HG03064 (cell line): ENCODE measurements around the gene TRIM22.

Source experiments
- ATAC-seq: cut with Tn5 transposase; IDR thresholded peaks from one replicate; pipeline ENCODE4 v1.9.1; 2021; ENCODE audit warnings: low read depth; ENCODE audit not compliant: unreplicated experiment

The TRIM22 gene

DNA sequence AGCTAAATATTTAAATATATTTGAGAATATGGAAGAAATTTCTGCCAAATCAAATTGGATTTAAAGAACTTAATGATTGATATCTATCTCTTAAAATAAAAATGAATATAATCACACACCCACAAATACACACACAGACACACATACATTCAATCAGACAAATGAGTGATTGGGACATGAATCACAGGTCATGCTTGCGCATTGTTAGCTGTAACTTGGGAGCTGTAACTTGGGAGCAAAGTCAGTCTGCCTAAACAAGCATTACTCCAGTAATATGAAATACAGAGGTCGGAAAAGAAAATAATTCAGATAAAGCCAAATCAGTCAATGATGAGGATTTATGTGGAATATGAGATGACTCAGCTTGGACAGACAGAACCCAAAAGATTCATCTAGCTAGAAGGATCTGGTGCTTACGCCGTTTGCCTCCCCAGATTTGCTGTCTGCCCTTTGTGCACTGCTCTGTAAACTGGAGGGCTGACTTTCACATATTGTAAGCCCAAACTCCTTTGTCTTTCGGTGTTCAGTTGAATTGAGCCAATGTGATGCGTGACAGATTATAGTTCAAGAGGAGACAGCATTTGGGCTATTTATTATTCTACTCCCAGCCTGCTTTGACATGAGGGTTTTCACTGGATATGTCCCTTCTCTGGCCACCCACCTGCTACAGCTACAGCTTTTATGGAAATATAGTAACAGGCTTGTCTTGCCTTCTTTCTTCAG is 48.2 kb downstream of the TRIM22 start:
- no peak for ATAC-seq

DNA sequence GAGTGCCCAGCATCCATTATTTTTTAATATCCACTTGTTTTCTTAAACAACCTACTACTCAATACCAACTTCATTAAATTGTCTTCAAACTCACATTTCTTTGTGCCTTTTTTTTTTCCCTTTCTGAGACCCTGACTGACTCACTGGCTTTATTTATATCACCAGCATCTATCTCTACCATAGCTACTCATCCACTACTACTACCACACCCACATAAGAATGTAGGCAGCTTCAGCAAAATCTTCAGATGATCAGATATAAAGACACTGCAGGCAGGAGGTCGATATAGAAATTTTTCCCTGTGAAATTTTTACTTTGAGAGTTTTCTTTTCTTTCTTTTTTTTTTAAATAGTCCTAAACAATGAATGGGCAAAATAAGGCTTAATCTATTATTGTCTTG is 48.8 kb downstream of the TRIM22 start:
- ATAC-seq: no peak

DNA sequence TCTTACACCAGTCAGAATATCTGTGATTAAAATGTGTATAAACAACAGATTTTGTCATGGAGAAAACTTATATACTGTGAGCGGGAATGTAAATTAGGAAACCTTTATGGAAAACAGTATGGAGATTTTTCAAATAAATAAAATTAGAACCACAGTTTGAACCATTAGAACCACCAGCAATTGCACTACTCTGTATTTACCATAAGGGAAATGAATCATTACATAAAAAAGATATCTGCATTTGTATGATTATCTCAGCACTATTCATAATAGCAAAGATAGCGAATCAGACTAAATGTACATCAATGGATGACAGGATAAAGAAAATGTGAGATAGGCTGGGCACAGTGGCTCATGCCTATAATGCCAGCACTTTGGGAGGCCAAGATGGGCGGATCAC is 57.0 kb downstream of the TRIM22 start:
- no peak for ATAC-seq

DNA sequence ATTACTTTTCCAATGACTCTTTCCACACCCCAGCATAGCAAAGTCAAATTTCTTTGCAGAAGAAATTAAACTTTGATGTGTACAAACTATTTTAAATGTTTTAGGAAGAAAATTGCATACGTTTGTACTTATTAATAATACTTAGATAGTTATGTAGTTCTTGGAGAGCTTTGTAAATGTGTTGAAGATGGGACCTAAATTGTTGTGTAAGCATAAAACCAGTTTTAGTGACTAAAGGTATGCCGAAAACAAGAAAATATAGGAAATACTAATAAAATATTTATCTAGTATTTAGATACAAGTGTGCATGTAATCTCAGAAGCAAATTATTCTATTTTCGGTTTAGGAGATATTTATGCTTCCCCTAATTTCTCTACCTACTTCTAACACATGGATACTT is 60.2 kb downstream of the TRIM22 start:
- ATAC-seq: no peak

DNA sequence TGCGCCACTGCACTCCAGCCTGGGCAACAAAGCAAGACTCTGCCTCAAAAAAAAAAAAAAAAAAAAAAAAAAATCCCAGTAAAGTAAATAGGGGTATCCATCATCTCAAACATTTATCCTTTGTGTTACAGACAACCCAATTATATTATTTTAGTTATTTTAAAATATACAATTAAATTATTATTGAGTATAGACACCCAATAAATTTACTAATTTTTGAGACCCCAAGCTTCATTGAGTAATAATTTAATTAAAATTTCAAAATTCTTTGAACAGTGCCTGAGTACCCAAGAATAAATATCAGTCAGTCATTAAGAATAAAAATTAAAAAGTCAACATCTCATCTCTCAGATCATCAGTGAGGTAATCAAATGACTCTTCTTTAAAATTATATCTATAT is 64.4 kb downstream of the TRIM22 start, which contains the start of gene OR52N4:
Gene OR52N4 (plus strand): TSS at position 301 of the 400 bp plus-strand sequence. CDS start 498 bp downstream, outside the sequence.
- no peak for ATAC-seq
